Measurements from ENCODE around the gene SRRM1. TPM values are rescaled to one million over a fixed set of nuclear protein-coding genes. Genes with fewer than 3 reads are reported as not detected.
A peak's percentile ranks its signal among the peaks of the same experiment; 100 is the strongest.

Gene SRRM1, protein sequence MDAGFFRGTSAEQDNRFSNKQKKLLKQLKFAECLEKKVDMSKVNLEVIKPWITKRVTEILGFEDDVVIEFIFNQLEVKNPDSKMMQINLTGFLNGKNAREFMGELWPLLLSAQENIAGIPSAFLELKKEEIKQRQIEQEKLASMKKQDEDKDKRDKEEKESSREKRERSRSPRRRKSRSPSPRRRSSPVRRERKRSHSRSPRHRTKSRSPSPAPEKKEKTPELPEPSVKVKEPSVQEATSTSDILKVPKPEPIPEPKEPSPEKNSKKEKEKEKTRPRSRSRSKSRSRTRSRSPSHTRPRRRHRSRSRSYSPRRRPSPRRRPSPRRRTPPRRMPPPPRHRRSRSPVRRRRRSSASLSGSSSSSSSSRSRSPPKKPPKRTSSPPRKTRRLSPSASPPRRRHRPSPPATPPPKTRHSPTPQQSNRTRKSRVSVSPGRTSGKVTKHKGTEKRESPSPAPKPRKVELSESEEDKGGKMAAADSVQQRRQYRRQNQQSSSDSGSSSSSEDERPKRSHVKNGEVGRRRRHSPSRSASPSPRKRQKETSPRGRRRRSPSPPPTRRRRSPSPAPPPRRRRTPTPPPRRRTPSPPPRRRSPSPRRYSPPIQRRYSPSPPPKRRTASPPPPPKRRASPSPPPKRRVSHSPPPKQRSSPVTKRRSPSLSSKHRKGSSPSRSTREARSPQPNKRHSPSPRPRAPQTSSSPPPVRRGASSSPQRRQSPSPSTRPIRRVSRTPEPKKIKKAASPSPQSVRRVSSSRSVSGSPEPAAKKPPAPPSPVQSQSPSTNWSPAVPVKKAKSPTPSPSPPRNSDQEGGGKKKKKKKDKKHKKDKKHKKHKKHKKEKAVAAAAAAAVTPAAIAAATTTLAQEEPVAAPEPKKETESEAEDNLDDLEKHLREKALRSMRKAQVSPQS
- total RNA-seq (2021), result 111 and 124 TPM in 2 replicates
- percentile 97 among the genes with signal in this experiment for Bru-seq, nascent RNA
- percentile 97 among the genes with signal in this experiment for BruChase-seq, experiment 1, labeled RNA remaining after a 2-hour chase
- BruChase-seq, experiment 2, labeled RNA remaining after a 6-hour chase, result percentile 97 among the genes with signal in this experiment
- long read RNA-seq, full-length matches to known transcripts, result 15 of 105 reads
- long read RNA-seq, partial matches to known transcripts, result 15 of 105 reads
- long read RNA-seq, other reads (novel, unspliced or antisense), result 75 of 105 reads

DNA sequence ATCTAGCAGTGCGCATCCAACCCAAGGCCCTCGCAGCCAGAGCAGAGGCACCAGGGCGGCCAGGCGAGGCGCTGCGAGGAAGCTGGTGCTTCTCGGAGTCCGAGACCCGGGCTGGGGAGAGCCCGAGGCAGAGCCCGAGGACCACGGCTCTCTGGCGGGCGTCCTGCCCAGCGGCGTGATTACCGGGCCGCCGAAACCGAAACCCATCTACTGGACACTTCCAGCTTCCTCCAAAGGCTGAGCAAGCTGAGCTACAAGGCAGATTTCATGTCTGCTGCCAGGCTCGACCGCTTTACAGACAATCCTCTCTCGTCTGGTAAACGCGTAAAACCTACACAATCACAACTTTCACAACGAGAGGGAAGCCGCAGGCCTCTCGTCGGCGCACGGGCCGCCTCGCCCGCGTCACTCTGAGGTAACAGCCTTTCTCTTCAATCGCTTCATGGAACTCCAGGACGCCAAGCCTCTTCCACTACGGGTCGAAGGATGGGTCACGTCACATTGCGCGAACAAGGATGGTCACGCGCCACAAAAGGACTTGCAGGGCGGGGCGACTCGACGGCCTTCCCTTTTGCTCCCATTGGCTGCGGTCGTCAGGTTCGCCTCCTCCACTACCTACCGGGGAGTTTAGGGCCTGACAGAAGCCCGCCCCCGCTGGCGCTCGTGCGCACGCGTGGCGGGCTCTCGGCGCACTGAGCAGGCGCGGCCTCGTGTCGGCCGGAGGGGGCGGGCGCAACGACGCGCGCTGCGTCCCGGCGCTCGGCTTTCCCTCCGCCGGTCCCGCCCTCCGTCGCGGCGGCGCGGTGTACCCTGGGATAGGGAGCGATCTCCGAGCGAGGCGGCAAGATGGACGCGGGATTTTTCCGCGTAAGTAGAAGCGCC lies at the start of gene SRRM1:
Gene SRRM1, plus strand, starts transcription at position 822 of the 882 bp plus-strand sequence. Its CDS starts 25 bp downstream, at position 847.
- Histone ChIP-seq H3K27ac (peak within 1 kb of the TSS; percentile 96), H3K9me2 (ENCODE audit: insufficient read depth) (no peaks in the 10 kb centered on the region), H4K20me1 (ENCODE audit: insufficient read depth) (peaks cover 36% of the 10 kb centered on the region), H3K4me2 (peak within 1 kb of the TSS; percentile 90), H3F3A (ENCODE audit: insufficient read depth, low read depth) (peaks cover 27% of the 10 kb centered on the region), H3K36me3 (ENCODE audit: low read depth) (peaks cover 22% of the 10 kb centered on the region), H3K4me3 (peak within 1 kb of the TSS; percentile 70), H3K4me1 (replicated peaks; ENCODE audit: insufficient read depth) (peaks cover 15% of the 10 kb centered on the region), H3K9me3 (ENCODE audit: insufficient read depth, low read depth) (no peaks in the 10 kb centered on the region), H2AFZ (peak within 1 kb of the TSS; percentile 88), H3K27me3 (ENCODE audit: insufficient read depth, low read depth) (no peaks in the 10 kb centered on the region), H3K79me2 (ENCODE audit: low read depth) (peaks cover 54% of the 10 kb centered on the region)
- TF ChIP-seq, protein P1, sequence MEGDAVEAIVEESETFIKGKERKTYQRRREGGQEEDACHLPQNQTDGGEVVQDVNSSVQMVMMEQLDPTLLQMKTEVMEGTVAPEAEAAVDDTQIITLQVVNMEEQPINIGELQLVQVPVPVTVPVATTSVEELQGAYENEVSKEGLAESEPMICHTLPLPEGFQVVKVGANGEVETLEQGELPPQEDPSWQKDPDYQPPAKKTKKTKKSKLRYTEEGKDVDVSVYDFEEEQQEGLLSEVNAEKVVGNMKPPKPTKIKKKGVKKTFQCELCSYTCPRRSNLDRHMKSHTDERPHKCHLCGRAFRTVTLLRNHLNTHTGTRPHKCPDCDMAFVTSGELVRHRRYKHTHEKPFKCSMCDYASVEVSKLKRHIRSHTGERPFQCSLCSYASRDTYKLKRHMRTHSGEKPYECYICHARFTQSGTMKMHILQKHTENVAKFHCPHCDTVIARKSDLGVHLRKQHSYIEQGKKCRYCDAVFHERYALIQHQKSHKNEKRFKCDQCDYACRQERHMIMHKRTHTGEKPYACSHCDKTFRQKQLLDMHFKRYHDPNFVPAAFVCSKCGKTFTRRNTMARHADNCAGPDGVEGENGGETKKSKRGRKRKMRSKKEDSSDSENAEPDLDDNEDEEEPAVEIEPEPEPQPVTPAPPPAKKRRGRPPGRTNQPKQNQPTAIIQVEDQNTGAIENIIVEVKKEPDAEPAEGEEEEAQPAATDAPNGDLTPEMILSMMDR (conservative IDR thresholded peaks at IDR 0.05), result no peak
- ChIA-PET POLR2A (ENCODE audit: unreplicated experiment) (interaction anchor here (0.6 to 0.7 kb wide), 3 partner anchors 102 to 223 kb away, joined by 3 to 5 read pairs (median 4); partner anchors contain the start of gene CLIC4), CTCF (interaction anchor here (0.7 kb wide), 1 partner anchor 42 kb away, joined by 3 read pairs; no protein-coding TSS in a partner anchor)
- BruUV-seq (replicated peaks), result TSS peak; percentile 89
- intact Hi-C loops (cut with micrococcal nuclease; ENCODE audit: unreplicated experiment), result loop anchor here (2.0 to 5.0 kb wide), 2 partner anchors 85 to 228 kb away; partner anchors contain the start of genes NCMAP and NIPAL3
- peak; percentile 94 to 97 for DNase-seq

DNA sequence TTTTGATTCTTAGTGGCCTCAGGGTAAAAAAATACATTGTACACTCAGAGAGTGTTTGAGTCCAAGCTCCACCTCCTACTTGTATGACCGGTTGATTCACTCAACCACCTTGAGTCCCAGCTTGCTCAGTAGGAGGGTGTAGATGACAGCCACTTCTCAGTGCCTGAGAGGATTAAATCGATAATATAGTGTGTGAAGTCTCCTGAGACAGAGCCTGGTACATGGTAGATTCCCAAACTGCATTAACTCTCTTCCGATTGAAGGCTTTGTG lies 48.8 kb upstream of the SRRM1 start:
- intact Hi-C loops (cut with micrococcal nuclease; ENCODE audit: unreplicated experiment), result loop anchor here (2.0 to 5.0 kb wide), 2 partner anchors 41 to 92 kb away; partner anchors contain the start of gene RCAN3
- ChIA-PET POLR2A (ENCODE audit: unreplicated experiment) (no interaction called here), CTCF (no interaction called here)
- Histone ChIP-seq H3K9me2 (ENCODE audit: insufficient read depth) (no peaks in the 10 kb centered on the region), H2AFZ (no peak overlapping the region), H3K4me3 (no peak overlapping the region), H3K36me3 (ENCODE audit: low read depth) (no peaks in the 10 kb centered on the region), H3K9me3 (ENCODE audit: insufficient read depth, low read depth) (no peaks in the 10 kb centered on the region), H3F3A (ENCODE audit: insufficient read depth, low read depth) (no peaks in the 10 kb centered on the region), H3K27me3 (ENCODE audit: insufficient read depth, low read depth) (no peaks in the 10 kb centered on the region), H3K4me1 (replicated peaks; ENCODE audit: insufficient read depth) (0 out of 2 replicates have a peak, but pooled peaks cover 6% of the 10 kb centered on the region), H3K79me2 (ENCODE audit: low read depth) (no peaks in the 10 kb centered on the region), H4K20me1 (ENCODE audit: insufficient read depth) (no peaks in the 10 kb centered on the region), H3K27ac (no peak overlapping the region), H3K4me2 (peak overlapping the region; percentile 16; the same call in 1 of the 2 replicates)
- TF ChIP-seq, protein P1 (conservative IDR thresholded peaks at IDR 0.05), result no peak
- no peak for TF ChIP-seq EZH2 (IDR thresholded peaks at IDR 0.05; ENCODE audit: low read depth)
- DNase-seq, result peak; percentile 34 to 72
- no TSS peak for BruUV-seq (replicated peaks)
